ENCODE data around the gene DDTL. TPM values are rescaled to one million over a fixed set of nuclear protein-coding genes. Genes with fewer than 3 reads are reported as not detected.
A peak's percentile ranks its signal among the peaks of the same experiment; 100 is the strongest.

Gene DDTL
- total and polyA plus RNA-seq, 9 of the 15 experiments (the other 6 are each of a cell fraction or from before 2014, with no cell fraction given) = 0.05 to 1.7 (median 0.59) TPM; not detected in 4

DNA sequence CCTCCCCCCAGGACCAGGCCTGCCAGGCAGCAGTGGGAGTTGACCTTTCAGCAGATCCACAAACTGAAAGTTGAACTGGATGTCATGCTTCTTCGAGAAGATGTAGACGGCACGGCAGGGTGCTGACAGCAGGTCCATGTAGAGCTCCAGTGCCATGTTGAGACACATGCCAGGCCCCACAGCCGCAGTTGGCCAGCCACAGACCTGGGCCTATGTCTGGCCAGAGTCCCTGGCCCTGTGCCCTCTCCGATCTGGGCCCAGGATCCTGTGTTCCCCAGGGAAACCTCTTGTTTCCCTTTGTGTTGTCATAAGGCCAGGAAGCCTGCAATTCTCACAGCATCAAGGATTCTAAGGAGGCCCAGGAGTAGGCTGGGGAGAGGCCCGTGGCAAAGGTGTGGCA, 38.5 kb downstream of the DDTL start, which contains the start of gene GSTT4:
Gene GSTT4, minus strand, starts transcription at position 253 of the 400 bp plus-strand sequence. Its CDS starts 97 bp downstream, at position 156.
- no peak within 1 kb of the TSS for H3K4me2 ChIP-seq (ENCODE audit: insufficient read depth, low read length)
- intact Hi-C loops (cut with micrococcal nuclease) (no loop called here), in situ Hi-C loops (cut with MboI) (loop anchor here (5.0 kb wide), 1 partner anchor 68 kb away; no protein-coding TSS in a partner anchor)
- no peaks in the 10 kb centered on the region for H3K36me3 ChIP-seq (ENCODE audit: control insufficient read depth, insufficient read depth, low read length)
- BruUV-seq (replicated peaks) = no TSS peak
- no peaks in the 10 kb centered on the region for H3K9me1 ChIP-seq (ENCODE audit: control insufficient read depth, insufficient read depth, low read length)
- H3K79me2 ChIP-seq (ENCODE audit: control insufficient read depth, insufficient read depth, low read length) = no peaks in the 10 kb centered on the region
- TF ChIP-seq KDM4B (IDR thresholded peaks at IDR 0.05; ENCODE audit: borderline replicate concordance in 2 of 2, low read depth in 1 of 2) (no peak), KLF1 (tag; IDR thresholded peaks at IDR 0.05) (no peak), EHMT2 (IDR thresholded peaks at IDR 0.05) (no peak), GABPB2 (CRISPR knock-in tag; conservative IDR thresholded peaks at IDR 0.05) (no peak), ZKSCAN1 (IDR thresholded peaks at IDR 0.05; ENCODE audit: low read depth, low read length) (no peak), MCM3 (IDR thresholded peaks at IDR 0.05) (no peak), IFI16 (CRISPR knock-in tag; IDR thresholded peaks at IDR 0.05) (no peak), ZNF121 (CRISPR knock-in tag; conservative IDR thresholded peaks at IDR 0.05) (no peak), KLF10 (CRISPR knock-in tag; IDR thresholded peaks at IDR 0.05) (no peak), HNRNPK (IDR thresholded peaks at IDR 0.05; ENCODE audit: low read depth, low read length, poor library complexity, severe bottlenecking) (no peak), RB1 (IDR thresholded peaks at IDR 0.05; ENCODE audit: low read depth) (no peak), TFAM (CRISPR knock-in tag; conservative IDR thresholded peaks at IDR 0.05) (no peak), MIER1 (IDR thresholded peaks at IDR 0.05; ENCODE audit: low read depth) (no peak), HNRNPH1 (optimal IDR thresholded peaks at IDR 0.05; ENCODE audit: low read depth, low read length) (no peak), MYBL2 (IDR thresholded peaks at IDR 0.05; ENCODE audit: low read depth) (no peak), MYBL2 (CRISPR knock-in tag; IDR thresholded peaks at IDR 0.05; ENCODE audit: borderline replicate concordance) (no peak), ZNF12 (CRISPR knock-in tag; IDR thresholded peaks at IDR 0.05) (no peak), ZNF766 (CRISPR knock-in tag; conservative IDR thresholded peaks at IDR 0.05) (no peak), NEUROD1 (IDR thresholded peaks at IDR 0.05; ENCODE audit: borderline replicate concordance, low read depth, low read length, partially characterized antibody) (no peak)
- TF ChIP-seq, protein P1, sequence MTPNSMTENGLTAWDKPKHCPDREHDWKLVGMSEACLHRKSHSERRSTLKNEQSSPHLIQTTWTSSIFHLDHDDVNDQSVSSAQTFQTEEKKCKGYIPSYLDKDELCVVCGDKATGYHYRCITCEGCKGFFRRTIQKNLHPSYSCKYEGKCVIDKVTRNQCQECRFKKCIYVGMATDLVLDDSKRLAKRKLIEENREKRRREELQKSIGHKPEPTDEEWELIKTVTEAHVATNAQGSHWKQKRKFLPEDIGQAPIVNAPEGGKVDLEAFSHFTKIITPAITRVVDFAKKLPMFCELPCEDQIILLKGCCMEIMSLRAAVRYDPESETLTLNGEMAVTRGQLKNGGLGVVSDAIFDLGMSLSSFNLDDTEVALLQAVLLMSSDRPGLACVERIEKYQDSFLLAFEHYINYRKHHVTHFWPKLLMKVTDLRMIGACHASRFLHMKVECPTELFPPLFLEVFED (CRISPR knock-in tag; conservative IDR thresholded peaks at IDR 0.05) = no peak
- no peak within 1 kb of the TSS for H3K27ac ChIP-seq (ENCODE audit: extremely low read depth, low read depth, low read length)
- H3K4me1 ChIP-seq (replicated peaks in 1 of 2; ENCODE audit: control insufficient read depth in 2 of 2, insufficient read depth in 2 of 2, low read length in 2 of 2) = peaks cover 9 to 18% of the 10 kb centered on the region in 2 experiments; a peak in 4 of 5 replicates
- WGBS (ENCODE audit: insufficient coverage, low coverage, missing lambda C conversion rate) = 40% methylated on average over 6 of the region's 6 CpGs
- peak within 1 kb of the TSS in 1 of 2 experiments; percentile 65; a peak in 1 of 4 replicates for H3K9ac ChIP-seq (ENCODE audit: insufficient read depth in 1 of 2, low read depth in 2 of 2, low read length in 2 of 2)
- no peaks in the 10 kb centered on the region for H4K20me1 ChIP-seq (replicated peaks; ENCODE audit: control insufficient read depth, insufficient read depth, low read length)
- no peak within 1 kb of the TSS for H3K4me3 ChIP-seq
- FAIRE-seq = no peak
- DNase-seq (ENCODE audit: extremely low read depth in 1 of 4, low spot score in 3 of 4) = no peak
- no peaks in the 10 kb centered on the region for H3K27me3 ChIP-seq (ENCODE audit: control insufficient read depth in 2 of 2, insufficient read depth in 2 of 2, low read length in 2 of 2)
- ChIA-PET POLR2A (no interaction called here), CTCF (ENCODE audit: low intra/inter-chr PET ratio) (no interaction called here)
- H3K9me3 ChIP-seq (replicated peaks; ENCODE audit: control insufficient read depth, insufficient read depth, low read depth, low read length) = peaks cover 3% of the 10 kb centered on the region; the same call in 1 of the 2 replicates
- no peak for ATAC-seq
- no peak within 1 kb of the TSS for H2AFZ ChIP-seq (ENCODE audit: low read depth, low read length)
